Keratinocyte (primary cell): Measurements from ENCODE around the gene SYTL1. TPM values are rescaled to one million over a fixed set of nuclear protein-coding genes. Genes with fewer than 3 reads are reported as not detected.

Source experiments
- DNase-seq: peaks from one replicate; pipeline ENCODE4 v3.0.0-alpha.2; 2011; ENCODE audit warnings: low read depth, missing footprints, low spot score
- FAIRE-seq: peaks from 2 replicates; lab custom pipeline; 2011; peaks lifted over from hg19 to GRCh38; lab: Jason Lieb, UNC
- H2AFZ ChIP-seq: 2 replicates; pipeline ENCODE4 v1.6.0; 2012; ENCODE audit warnings: low read length, control low read depth, inconsistent platforms; ENCODE audit not compliant: control insufficient read depth
- H3K27ac ChIP-seq: 2 replicates; pipeline ENCODE4 v1.5.1; 2011; ENCODE audit warnings: low read length; ENCODE audit not compliant: control insufficient read depth, insufficient read depth
- H3K27me3 ChIP-seq: 3 replicates; pipeline ENCODE4 v1.6.0; 2011; ENCODE audit warnings: low read length; ENCODE audit not compliant: control insufficient read depth, insufficient read depth; ENCODE audit errors: extremely low read depth
- H3K36me3 ChIP-seq, 2 experiments: 2 replicates in 1 of 2; 3 replicates in 1 of 2; pipeline ENCODE4 v1.5.1; 2011; ENCODE audit warnings: low read length in 2 of 2, mild to moderate bottlenecking in 1 of 2; ENCODE audit not compliant: control insufficient read depth in 2 of 2, insufficient read depth in 2 of 2; ENCODE audit errors: extremely low read depth in 1 of 2
- H3K4me1 ChIP-seq: 3 replicates; pipeline ENCODE4 v1.5.1; 2011; ENCODE audit warnings: low read length; ENCODE audit not compliant: control insufficient read depth, insufficient read depth; ENCODE audit errors: extremely low read depth
- H3K4me2 ChIP-seq: 3 replicates; pipeline ENCODE4 v1.6.0; 2011; ENCODE audit warnings: low read depth, low read length; ENCODE audit not compliant: control insufficient read depth, insufficient read depth; ENCODE audit errors: extremely low read depth
- H3K4me3 ChIP-seq, 3 experiments: fragments of 200-600 bp in 1 of 3; sonication (generic) in 1 of 3; 2 replicates in 2 of 3; 3 replicates in 1 of 3; pipeline ENCODE4 v1.5.1; 2011 to 2016; ENCODE audit warnings: low read length in 3 of 3, mild to moderate bottlenecking in 3 of 3, control low read depth in 2 of 3, inconsistent platforms in 1 of 3, low read depth in 1 of 3, mixed read lengths in 1 of 3, mixed run types in 1 of 3, moderate library complexity in 1 of 3; ENCODE audit not compliant: control insufficient read depth in 2 of 3, insufficient read depth in 2 of 3; ENCODE audit errors: extremely low read depth in 1 of 3
- H3K79me2 ChIP-seq: 2 replicates; pipeline ENCODE4 v1.6.0; 2012; ENCODE audit warnings: low read length; ENCODE audit not compliant: control insufficient read depth, insufficient read depth
- H3K9ac ChIP-seq: 3 replicates; pipeline ENCODE4 v1.6.0; 2011; ENCODE audit warnings: low read length; ENCODE audit not compliant: control insufficient read depth, insufficient read depth; ENCODE audit errors: extremely low read depth
- H3K9me1 ChIP-seq: 3 replicates; pipeline ENCODE4 v1.6.0; 2011; ENCODE audit warnings: low read length; ENCODE audit not compliant: control insufficient read depth, insufficient read depth; ENCODE audit errors: extremely low read depth
- H3K9me3 ChIP-seq: 2 replicates; pipeline ENCODE4 v1.5.1; 2012; ENCODE audit warnings: low read depth, low read length; ENCODE audit not compliant: control insufficient read depth
- H4K20me1 ChIP-seq: 3 replicates; pipeline ENCODE4 v1.6.0; 2011; ENCODE audit warnings: low read length; ENCODE audit not compliant: control insufficient read depth, insufficient read depth; ENCODE audit errors: extremely low read depth
- EZH2 ChIP-seq: IDR thresholded peaks from one replicate; pipeline ENCODE4 v1.6.1; 2012; ENCODE audit warnings: inconsistent platforms, mild to moderate bottlenecking, low read length, moderate library complexity
- dilution Hi-C: fragments of 300-500 bp; cut with MboI; formaldehyde crosslinking; loops from one replicate; pipeline ENCODE4 v1.7.0; 2020; ENCODE audit warnings: low sequenced_read_pairs; ENCODE audit not compliant: extremely low pct_ligation_motif_present
- polyA plus RNA-seq, 5 experiments: library from polyadenylated mRNA; depleted of rRNA in 3 of 5; stranded (reverse) in 3 of 5; stranded (forward) in 1 of 5; unstranded in 1 of 5; fragments of >200 nt; gene quantifications; 1 replicate in 1 of 5; 2 replicates in 3 of 5; 3 replicates in 1 of 5; pipeline versions ENCODE4 v1.2.1 to v1.2.3, GENCODE V29; 2011 to 2012; ENCODE audit warnings: missing spikeins in 2 of 5, low read depth in 1 of 5, low replicate concordance in 1 of 5
- TF ChIP-seq, protein P1 (sequence below), 3 experiments: IDR thresholded peaks in 1 of 3; conservative IDR thresholded peaks in 1 of 3; optimal IDR thresholded peaks in 1 of 3; 2 replicates in 2 of 3; 3 replicates in 1 of 3; pipeline versions ENCODE3 to v1.5.1; 2011; ENCODE audit warnings: low read length in 3 of 3, mild to moderate bottlenecking in 3 of 3, moderate library complexity in 2 of 3, control low read depth in 1 of 3, inconsistent platforms in 1 of 3; ENCODE audit not compliant: insufficient read depth in 2 of 3; ENCODE audit errors: extremely low read depth in 1 of 3

SYTL1 gene
- polyA plus RNA-seq, 1 donor (not counting 4 experiments of a cell fraction or from before 2014, with no cell fraction given), result 15.6 TPM

DNA sequence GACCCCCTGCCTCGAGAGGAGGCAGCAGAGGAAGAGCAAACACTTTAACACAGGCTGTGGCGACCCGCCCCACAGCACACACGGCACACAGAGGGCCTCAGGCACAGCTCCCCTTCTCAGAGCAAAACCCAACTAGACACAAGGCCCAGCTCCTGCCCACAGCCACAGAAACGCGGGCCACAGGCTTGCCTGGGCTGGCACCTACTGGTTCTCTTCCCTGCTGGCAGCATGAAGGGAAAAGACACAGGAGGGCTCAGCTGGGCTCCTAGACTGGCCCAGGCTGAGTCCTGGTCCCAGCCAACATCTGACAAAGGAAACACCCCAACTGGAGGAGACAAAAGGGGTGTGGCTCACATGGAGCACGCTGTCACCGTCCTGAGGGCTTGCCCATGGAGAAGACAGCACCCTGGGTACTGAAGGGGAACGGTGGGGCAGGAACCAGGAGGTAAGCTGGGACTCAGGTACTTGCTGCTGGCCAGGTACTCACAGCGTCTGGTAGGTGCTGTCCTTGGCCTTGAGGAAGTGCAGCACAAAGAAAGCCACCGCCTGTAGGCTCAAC lies 37.8 kb downstream of the SYTL1 start:
- H3K9ac ChIP-seq, result no peak overlapping the region
- H3K36me3 ChIP-seq, result no peaks in the 10 kb centered on the region
- no peaks in the 10 kb centered on the region for H4K20me1 ChIP-seq
- no peaks in the 10 kb centered on the region for H3K27me3 ChIP-seq
- DNase-seq, result no peak
- H3K9me3 ChIP-seq, result no peaks in the 10 kb centered on the region
- peaks cover 16% of the 10 kb centered on the region for H3K4me1 ChIP-seq
- peak overlapping the region; percentile 49 for H2AFZ ChIP-seq
- FAIRE-seq, result peak; percentile 36
- no peaks in the 10 kb centered on the region for H3K79me2 ChIP-seq
- no peak overlapping the region for H3K27ac ChIP-seq
- dilution Hi-C loops, result no loop called here
- peak overlapping the region; percentile 3 for H3K4me2 ChIP-seq
- TF ChIP-seq, protein P1, sequence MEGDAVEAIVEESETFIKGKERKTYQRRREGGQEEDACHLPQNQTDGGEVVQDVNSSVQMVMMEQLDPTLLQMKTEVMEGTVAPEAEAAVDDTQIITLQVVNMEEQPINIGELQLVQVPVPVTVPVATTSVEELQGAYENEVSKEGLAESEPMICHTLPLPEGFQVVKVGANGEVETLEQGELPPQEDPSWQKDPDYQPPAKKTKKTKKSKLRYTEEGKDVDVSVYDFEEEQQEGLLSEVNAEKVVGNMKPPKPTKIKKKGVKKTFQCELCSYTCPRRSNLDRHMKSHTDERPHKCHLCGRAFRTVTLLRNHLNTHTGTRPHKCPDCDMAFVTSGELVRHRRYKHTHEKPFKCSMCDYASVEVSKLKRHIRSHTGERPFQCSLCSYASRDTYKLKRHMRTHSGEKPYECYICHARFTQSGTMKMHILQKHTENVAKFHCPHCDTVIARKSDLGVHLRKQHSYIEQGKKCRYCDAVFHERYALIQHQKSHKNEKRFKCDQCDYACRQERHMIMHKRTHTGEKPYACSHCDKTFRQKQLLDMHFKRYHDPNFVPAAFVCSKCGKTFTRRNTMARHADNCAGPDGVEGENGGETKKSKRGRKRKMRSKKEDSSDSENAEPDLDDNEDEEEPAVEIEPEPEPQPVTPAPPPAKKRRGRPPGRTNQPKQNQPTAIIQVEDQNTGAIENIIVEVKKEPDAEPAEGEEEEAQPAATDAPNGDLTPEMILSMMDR (optimal IDR thresholded peaks at IDR 0.05 in 1 of 3, IDR thresholded peaks at IDR 0.05 in 1 of 3, conservative IDR thresholded peaks at IDR 0.05 in 1 of 3; ENCODE audit: extremely low read depth in 1 of 3, insufficient read depth in 2 of 3, low read length in 3 of 3), result peak in 2 of 3 experiments; percentile 22 to 45
- no peak for TF ChIP-seq EZH2
- H3K4me3 ChIP-seq, result no peak overlapping the region
- H3K9me1 ChIP-seq, result no peaks in the 10 kb centered on the region

DNA sequence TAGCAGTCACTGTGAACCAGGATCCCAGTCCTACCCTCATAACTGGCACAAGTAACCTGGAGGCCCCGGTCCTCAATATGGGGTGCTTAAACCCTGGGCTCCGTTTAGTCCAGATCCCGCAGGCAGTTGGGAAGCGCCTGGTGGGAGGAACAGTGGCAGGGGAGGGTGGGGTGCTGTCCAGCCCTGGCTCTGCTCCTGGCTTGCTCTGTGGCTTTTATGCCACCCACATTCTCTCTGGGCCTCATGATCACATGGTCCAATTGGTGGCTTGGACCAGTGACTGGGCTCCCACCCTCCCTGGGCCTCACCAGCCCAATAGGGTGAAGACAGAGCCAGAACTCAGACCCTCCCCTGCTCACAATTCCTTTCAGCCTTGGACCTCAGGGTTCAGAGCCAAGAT lies 38.4 kb downstream of the SYTL1 start:
- no peak for TF ChIP-seq EZH2
- TF ChIP-seq, protein P1 (optimal IDR thresholded peaks at IDR 0.05 in 1 of 3, IDR thresholded peaks at IDR 0.05 in 1 of 3, conservative IDR thresholded peaks at IDR 0.05 in 1 of 3; ENCODE audit: extremely low read depth in 1 of 3, insufficient read depth in 2 of 3, low read length in 3 of 3), result no peak
- Histone ChIP-seq H3K9ac (no peak overlapping the region), H3K9me1 (no peaks in the 10 kb centered on the region), H3K9me3 (no peaks in the 10 kb centered on the region), H3K4me3 (no peak overlapping the region), H3K36me3 (no peaks in the 10 kb centered on the region), H4K20me1 (no peaks in the 10 kb centered on the region), H3K4me1 (peaks cover 16% of the 10 kb centered on the region), H3K4me2 (no peak overlapping the region), H3K79me2 (no peaks in the 10 kb centered on the region), H3K27me3 (no peaks in the 10 kb centered on the region), H3K27ac (no peak overlapping the region), H2AFZ (no peak overlapping the region)
- FAIRE-seq (no peak), DNase-seq (no peak)
- dilution Hi-C loops, result no loop called here
